ENCODE results near the gene CNOT6L.

DNA sequence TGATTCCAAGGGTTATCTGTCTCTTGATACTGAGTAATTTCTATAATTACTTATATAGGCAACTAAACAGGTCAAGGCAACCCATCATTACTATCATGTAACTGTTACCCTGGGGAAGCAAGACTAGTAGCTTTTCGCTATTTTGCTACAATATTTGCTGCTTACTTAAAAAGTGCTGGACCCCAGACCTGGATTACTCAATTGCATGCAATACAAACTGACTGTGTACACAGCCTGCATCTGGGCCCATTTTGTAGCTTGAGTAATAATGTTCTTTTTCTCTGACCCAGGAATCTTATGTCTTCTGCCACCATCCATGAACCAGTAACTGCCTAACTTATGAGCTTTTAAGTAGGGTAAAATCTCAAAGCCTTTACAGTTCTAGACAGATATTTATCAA lies 53.4 kb downstream of the CNOT6L start:
- TF ChIP-seq CTCF (conservative IDR thresholded peaks at IDR 0.05; ENCODE audit: low read length) (no peak), EZH2phosphoT487 (IDR thresholded peaks at IDR 0.05; ENCODE audit: borderline replicate concordance) (no peak)

Data from Loucy (cell line).